ENCODE data around the gene IL20RA.

DNA sequence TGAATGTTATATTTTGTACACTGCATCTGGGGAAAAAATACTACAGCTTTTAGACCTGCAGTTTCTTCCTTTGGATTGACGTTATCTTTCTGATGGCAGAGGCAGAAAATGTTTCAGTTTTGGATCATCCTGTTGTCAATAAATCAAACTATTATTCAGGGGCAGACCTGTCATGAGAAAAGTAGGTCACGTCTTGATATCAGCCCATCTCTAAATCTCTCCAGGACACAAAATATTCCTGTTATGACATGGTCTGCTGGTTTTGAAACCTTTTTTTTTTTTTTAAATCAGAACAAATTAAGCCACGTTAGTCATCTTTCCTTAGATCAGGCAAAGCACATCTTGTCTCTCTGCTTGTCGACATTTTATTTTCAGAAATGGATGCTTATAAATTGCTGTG is 24.0 kb downstream of the IL20RA start:
- no peak for TF ChIP-seq EZH2phosphoT487 (IDR thresholded peaks at IDR 0.05; ENCODE audit: borderline replicate concordance, low read length)
- TF ChIP-seq, protein P1, sequence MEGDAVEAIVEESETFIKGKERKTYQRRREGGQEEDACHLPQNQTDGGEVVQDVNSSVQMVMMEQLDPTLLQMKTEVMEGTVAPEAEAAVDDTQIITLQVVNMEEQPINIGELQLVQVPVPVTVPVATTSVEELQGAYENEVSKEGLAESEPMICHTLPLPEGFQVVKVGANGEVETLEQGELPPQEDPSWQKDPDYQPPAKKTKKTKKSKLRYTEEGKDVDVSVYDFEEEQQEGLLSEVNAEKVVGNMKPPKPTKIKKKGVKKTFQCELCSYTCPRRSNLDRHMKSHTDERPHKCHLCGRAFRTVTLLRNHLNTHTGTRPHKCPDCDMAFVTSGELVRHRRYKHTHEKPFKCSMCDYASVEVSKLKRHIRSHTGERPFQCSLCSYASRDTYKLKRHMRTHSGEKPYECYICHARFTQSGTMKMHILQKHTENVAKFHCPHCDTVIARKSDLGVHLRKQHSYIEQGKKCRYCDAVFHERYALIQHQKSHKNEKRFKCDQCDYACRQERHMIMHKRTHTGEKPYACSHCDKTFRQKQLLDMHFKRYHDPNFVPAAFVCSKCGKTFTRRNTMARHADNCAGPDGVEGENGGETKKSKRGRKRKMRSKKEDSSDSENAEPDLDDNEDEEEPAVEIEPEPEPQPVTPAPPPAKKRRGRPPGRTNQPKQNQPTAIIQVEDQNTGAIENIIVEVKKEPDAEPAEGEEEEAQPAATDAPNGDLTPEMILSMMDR (IDR thresholded peaks at IDR 0.05; ENCODE audit: low read depth, low read length, poor library complexity, severe bottlenecking): no peak
